Stimulated activated CD8-positive, alpha-beta memory T cell treated with anti-CD3 and anti-CD28 coated beads, Interleukin-7, amount 100 ng/mL, for 24 hours (primary cell): ENCODE results near the gene SMCR8.
"Not testable (repeated sequence)": the region's sequence is repeated elsewhere in the genome, so short reads cannot be mapped to it uniquely, and the experiment has no call there.

ENCODE experiments used
- DNase-seq: peaks from one replicate; pipeline ENCODE4 v3.0.0-alpha.2; 2020; ENCODE audit warnings: low read depth

Gene SMCR8

DNA sequence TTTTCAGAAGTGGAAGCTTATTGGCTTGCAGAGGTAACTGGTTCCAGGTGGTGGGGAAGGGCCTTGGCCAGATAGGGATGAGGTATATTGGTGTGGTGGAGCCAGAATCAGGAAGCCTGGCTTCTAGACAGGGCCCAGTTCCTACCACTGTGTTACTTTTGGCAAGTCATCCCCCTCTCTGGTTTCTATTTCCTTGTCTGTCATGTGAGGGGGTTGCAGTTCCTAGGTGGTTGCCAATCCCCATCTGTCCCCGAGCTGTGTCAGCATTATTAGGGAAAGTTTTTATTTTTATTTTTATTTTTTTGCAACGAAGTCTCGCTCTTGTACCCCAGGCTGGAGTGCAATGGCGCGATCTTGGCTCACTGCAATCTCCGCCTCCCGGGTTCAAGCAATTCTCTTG is 3.0 kb downstream of the SMCR8 start:
- no peak for DNase-seq

DNA sequence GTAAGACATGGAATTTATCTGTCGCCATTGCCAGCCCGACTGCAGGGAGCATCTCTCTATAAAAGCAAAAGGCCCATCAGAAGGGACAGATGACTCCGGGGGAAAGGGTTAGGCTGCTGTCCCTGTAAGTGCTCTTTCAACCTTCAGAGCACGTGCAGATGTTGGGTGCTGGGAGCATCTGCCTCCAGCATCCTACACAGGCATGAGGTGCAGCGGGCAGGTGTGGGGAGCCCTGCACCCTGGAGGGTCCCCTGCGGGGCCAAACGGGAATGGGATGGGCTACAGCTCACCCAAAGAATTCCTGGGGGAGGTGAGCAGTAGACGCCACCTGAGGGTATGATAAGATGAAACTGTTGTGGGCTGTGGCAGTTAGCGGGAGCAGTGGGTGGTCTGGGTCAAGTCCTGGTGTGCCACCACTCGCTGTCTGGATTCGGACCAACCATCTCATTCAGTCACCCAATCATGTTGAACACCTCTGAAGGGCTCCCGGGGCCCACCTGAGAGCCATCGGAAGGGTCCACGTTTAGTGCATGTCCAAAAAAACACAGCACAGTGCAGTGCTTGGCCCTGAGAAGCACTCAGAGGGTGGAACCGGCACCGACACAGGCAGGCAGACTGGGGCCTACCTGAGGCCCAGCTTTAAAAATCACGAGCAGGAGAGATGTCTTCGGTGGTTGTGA is 3.8 kb downstream of the SMCR8 start:
- DNase-seq: no peak

DNA sequence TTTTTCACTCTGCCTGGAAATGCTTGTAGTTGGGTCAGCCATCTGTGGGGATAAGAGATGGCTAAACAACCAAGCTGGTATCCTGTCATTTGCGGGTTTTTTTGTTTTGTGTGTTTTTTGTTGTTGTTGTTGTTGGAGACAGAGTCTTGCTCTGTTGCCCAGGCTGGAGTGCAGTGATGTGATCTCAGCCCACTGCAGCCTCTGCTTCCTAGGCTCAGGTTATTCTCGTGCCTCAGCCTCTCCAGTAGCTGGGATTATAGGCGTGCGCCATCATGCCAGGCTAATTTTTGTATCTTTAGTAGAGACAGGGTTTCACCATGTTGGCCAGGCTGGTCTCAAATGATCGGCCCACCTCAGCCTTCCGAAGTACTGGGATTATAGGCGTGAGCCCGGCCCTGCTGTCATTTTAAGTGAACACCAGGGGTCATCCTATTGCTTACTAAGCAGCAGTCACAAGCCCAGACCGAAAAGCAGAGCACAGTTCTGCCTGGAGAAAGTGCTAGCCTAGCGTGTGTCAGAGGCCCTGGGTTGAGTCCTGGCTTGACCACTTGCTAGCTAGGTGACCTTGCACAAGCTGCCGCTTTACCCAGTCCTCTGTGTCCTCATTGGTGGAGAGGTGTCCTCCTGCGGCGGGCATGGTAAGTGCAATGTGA is 4.6 kb downstream of the SMCR8 start:
- DNase-seq: no peak

DNA sequence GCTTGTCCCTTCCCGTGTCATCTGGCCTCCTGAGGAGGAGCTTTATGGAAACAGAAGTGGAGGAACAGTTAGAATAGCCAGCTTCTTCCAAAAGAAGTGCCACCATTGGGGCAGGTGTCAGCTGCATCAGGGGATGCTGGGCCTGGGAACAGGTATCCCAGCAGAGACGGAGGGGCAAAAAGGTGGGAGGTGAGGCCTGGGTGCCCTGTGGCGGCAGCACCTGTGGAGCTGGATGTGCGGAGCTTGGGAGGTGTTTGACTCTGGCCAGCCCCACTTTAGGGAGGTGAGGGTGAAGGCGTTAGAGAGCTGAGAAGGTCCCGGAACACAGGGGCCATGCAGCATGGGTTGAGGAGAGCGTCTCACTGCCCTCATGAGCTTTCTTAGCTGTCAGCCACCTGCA is 5.2 kb downstream of the SMCR8 start:
- DNase-seq: no peak

DNA sequence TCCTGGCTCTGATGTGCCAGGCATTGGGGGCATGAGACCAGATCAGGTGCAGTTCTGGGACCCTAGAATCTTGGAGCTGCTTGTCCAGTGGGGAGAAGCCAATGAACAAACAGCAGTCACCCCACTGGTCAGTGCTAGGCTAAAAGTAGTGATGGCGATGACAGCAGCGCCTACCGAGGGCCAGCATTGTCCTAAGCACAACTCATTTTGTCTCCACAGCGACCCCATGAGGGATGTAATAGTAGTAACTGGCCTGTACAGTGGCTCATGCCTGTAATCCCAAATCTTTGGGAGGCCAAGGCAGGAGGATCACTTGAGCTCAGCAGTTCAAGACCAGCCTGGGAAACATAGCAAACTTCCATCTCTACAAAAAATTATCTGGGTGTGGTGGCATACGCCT is 6.2 kb downstream of the SMCR8 start:
- DNase-seq: no peak

DNA sequence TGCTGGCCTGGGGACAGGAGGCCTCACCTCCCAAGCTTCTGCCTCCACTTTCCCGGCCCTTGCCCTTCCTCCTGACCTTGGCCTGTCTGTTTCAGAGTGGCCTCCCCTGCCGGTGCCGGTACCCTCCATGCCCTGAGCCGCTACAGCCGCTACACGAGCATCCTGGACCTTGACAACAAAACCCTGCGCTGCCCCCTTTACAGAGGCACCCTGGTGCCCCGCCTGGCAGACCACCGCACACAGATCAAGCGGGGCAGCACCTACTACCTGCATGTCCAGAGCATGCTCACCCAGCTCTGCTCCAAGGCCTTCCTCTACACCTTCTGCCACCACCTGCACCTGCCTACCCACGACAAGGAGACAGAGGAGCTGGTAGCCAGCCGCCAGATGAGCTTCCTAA is 7.4 kb downstream of the SMCR8 start:
- no peak for DNase-seq

DNA sequence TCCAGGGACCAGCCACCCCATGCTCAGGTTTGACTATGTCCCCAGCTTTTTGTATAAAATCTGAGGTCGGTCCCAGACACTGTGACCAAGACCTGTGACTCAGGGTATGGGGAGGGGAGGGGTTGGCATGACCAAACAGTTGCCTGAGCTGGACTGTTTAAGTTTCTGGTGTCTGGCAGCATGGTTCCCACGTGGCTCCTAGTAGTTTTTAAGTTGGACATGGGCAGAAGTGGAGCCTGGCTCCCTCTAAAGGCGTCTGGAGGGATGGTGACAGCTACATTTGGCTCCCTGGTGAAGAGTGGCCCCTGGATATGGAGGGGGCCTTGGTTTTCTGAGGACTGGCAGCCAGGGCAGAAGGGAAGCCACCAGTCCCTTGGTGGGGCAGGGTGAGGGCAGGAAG is 7.9 kb downstream of the SMCR8 start:
- no peak for DNase-seq

DNA sequence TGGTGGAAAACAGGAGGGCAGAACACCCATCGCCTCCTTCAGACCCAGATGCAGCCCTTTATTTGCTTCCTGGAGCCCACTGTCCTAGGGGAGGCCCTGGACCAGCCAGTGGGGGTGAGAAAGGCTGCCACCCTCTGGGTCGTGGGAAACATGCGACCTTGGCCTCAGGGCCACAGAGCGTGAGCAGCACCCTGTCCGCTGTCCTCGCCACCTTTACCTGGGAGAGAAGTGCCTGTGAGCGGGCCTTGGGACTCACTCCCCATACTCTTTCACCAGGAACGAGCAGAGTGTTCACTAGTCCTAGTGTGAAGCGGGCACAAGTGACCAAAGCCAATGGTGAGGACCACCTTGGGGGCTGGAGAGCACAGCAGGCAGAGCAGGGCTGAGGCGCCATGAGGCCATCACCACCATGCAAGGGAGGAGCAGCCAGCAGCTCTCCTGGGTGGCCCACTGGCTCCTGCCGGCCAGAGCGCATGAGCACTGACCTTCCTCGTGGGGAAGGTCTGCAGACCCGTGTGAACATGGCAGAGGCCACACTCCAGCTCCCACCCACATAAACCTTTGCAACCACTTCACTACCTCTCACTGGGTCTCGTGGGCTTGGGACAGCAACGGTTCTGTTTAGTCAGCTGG is 8.5 kb downstream of the SMCR8 start:
- DNase-seq: no peak

DNA sequence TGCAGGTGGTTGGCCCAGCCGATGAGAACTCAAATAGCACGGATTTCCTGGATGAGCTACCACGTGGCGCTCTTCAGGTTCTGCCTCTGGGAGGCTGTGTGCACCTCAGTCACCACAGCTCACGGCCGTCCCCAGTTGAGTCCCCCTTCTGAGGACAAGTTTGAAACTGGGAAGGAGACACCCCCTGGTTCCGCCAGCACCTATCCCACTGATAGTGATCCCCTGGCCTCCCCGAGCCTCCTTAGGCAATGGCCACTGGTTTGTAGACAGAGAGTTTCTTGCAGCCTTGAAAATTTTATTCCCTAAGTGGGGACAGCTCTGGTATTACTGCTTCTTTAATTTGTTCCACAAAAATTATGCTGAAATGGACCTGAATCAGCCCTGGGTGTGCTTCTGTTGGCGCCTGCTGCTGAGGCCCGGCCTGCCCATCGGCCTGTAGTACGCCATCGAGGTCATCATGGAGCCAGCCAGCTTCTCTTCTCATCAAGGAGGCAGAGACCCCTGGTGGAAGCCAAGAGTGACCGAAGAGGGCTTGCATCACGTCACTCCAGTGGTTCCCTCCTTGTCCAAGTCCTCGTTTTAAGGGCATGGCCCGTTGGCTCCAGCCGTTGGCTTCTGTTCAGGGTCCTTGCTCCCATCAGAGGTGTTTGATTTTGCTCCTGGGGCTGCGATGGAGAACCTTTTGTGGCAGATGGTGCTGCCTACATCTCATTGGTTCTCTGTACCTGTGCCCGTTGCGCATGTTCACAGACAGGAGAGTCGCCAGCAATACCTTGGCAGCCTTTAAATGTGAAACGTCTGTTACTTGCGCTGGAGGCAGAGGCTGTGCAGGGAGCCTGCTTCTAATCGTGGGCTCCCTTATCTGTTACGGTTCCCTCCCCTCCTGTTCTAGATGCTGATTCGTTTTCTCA is 9.3 kb downstream of the SMCR8 start:
- no peak for DNase-seq

DNA sequence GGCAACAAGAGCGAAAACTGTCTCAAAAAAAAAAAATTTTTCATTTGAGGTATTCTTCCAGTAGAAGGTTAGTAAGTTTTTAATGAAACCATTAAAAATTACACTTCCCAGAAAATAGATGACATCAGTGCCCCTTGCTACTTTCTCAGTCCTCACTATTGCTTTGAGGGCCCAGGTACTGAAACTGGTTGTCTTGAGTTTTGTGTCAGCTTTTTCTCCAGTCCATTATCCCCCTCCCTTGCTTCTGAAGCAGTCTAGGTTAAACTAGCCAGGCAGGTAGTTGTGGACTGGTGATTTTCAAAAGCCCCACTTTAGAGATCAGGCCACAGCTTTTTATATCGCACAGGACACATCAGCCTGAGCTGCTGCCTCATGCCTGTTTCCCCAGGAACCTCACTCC is 10.9 kb downstream of the SMCR8 start:
- no peak for DNase-seq

DNA sequence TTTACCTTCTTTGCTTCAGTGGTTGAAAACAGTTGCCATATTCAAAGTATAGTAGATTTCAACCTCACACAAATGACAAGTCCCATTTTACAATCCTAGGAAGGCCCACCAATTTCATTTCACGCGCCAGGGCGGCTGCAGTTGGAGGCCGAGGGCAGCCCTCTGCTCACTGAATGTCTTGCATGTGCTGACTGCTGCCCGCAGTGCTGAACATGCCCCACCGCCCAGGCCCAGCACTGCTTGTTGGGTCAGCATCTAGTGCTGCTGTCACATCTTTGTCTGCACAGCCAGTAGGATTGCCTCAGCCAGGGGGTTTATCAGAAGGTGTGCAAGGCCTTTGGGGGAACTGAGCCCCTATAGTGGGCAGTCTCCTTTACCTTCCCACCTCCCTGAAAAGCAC is 11.5 kb downstream of the SMCR8 start:
- no peak for DNase-seq

DNA sequence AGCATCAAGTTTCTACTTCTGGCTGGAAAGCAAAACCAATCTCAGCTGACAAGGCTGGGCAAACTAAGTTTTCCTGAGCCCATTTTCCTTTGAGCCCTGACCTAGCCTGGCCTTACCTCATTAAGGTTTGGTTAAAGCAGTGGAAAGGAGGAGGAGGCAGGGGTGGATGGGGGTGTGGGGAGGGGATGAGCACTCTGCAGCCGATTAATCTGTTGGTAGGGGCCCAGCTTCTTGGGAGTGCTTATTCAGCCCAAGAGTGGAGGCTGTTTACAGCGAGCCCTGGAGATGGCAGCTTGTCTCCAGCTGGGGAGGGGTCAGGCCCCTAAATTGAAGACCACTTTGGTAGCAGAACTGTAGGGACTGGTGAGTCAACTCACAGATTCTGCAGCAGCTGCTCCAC is 12.0 kb downstream of the SMCR8 start:
- DNase-seq: no peak

DNA sequence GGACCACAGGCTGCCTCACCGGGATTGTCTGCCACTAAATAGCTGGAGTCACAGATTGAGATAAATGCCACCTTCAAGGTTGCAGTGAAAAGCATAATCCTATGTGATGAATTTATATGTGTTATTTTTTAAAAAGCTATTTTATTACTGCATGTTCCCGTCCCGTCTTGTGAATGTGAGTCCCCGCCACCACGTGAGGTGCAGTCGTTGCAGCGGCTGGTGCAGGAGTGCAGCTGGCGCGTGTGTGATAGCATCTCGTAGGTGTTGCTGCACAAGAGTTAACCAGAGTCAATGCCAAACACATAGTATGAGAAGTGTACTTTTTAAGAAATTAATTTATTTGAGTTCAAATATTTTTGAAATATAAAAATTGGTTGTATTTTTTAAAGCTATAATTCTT is 12.5 kb downstream of the SMCR8 start:
- DNase-seq: no peak

DNA sequence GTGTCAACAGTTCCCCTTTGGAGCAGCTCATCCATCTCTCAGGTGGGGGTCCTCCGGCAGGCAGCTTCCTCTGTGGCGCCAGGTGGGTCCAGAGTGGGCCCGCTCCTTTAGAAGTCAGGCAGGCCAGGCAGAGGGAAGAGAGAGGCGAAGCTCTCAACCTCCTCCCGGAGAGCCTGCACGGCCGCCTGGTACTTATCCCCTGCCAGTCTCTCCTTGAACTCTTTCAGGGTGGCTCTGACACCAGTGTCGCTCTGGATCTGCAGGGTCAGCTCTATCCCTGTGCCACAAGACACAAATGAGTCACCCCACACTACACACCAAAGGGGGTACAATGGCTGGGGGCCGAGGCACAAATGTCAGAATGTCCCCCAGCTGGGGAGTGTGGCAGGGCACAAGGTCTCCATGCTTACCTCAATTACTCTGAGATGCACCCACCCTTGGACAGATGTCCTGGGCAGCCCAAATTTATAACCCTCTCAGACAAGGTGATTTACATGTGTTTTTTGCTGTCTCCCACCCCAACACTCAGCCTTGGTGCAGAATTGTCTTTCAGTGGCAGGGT is 13.6 kb downstream of the SMCR8 start:
- no peak for DNase-seq

DNA sequence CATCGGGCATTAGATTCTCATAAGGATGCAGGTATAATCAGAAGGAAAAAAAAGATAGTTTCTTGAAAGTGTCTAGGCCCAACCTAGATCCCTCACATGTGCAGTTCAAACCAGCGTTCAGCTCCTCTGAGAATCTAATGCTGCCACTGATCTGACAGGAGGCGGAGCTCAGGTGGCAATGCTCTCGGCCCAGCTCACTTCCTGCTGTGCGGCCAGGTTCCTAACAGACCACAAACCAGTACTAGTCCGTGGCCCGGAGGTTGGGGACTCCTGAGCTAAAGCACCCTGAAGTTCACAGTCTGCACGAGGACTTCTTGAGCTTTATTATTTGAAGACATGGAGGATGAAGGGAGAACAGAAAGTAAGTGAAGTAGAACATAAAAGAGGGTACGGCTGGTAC is 16.8 kb downstream of the SMCR8 start:
- no peak for DNase-seq

DNA sequence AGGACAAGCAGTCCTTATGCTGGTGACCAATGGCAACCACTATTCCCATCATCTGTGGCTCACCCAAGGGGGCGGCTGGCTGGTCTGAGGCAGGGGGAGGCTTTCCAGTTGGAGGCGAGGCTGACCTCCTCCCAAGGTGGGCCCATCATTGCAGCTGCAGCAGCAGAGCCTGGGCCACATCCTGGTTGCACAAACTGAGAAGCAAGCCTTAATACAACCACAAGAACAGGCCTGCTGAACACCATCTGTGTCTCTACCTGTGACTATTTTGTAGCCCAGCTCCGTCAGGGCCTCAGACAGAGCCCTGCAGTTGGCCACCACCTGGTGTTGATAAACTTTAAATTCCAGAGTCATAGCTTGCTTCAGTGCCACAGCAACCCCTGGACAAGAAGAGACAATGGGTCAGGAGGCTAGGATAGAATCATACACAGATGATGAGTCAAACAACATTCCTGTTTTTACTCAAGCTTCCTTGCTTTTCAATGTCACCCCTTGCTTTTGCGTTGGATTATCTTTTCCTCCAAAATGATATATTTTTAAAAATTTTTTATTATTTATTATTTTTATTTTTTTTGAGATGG is 17.9 kb downstream of the SMCR8 start:
- no peak for DNase-seq

DNA sequence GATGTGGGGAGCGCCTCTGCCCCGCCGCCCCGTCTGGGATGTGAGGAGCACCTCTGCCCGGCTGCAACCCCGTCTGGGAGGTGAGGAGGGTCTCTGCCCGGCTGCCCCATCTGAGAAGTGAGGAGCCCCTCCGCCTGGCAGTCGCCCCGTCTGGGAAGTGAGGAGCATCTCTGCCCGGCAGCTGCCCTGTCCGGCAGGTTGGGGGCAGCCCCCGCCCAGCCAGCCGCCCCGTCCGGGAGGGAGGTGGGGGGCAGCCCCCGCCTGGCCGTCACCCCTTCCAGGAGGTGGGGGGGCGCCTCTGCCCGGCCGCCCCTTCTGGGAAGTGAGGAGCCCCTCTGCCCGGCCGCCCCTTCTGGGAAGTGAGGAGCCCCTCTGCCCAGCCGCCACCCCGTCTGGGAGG is 23.1 kb downstream of the SMCR8 start:
- DNase-seq: not testable (repeated sequence)

DNA sequence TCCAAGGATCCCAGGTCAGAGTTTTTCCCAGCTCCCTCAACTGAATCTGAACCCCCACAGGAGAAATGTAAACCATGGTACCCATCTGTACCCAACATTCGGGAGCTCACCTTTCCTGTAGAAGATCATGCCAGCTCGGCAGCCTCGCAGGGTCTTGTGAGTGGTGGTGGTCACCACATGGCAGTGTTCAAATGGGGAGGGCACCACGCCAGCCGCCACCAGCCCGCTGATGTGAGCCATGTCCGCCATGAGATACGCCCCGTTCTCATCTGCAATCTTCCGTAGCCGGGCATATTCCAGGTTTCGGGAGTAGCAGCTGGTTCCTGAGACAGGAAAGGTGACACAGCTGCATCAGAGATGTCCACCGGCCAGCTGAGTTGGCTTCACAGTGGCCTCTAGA is 24.8 kb downstream of the SMCR8 start:
- DNase-seq: no peak

DNA sequence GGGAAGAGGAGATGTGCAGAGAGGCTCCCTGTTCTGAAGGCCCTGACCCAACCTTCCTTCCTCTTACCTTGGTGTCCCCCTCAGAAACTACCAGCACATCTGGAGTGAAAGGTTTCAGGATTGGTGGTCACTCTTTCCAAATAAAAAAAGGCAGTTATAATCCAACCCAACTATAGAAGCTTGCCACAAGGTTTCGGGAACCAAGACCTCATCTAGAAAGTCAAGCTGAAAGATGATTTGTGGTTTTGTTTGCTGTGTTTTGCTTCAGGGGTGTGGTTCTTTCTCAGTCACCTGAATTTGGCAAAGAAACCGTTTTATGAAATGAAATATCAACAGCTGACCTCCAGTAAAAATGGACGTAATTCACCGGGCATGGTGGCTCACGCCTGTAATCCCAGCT is 28.9 kb downstream of the SMCR8 start:
- no peak for DNase-seq

DNA sequence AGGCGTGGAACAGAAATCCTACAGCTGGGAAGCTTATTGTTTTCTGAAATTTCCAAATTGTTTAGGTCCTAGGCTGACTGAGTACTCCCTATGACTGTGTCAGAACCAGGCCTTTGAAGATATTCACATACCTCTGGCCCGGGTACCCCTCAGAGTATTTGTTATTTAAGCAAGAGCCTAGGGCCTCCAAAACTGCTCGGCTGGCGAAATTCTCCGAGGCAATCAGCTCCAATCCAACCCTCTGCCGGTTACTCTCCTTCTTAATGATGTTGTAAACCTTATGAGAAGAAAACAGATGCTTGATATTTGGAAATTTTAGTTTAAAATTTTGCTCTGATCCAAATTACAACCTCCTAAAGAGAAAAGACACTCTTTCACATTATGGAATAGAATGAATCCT is 38.4 kb downstream of the SMCR8 start:
- no peak for DNase-seq

DNA sequence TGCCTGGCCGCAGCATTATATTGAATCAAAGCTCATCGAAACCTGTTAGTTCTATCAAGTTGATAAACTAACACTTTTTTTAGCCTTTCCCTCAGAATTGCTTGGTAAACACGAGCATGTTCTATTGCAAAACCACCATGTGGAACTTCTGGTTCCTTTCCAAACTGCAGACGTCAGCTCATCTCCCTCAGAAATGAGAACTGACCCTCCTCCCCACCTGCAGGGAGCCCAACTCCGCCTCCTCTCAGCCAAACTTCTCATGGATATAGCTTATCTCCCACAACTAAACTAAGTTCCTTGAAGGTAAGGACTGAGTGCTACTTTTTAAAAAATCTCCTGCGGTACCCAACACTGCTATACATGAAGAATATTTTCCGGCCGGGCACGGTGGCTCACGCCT is 41.5 kb downstream of the SMCR8 start:
- DNase-seq: no peak

DNA sequence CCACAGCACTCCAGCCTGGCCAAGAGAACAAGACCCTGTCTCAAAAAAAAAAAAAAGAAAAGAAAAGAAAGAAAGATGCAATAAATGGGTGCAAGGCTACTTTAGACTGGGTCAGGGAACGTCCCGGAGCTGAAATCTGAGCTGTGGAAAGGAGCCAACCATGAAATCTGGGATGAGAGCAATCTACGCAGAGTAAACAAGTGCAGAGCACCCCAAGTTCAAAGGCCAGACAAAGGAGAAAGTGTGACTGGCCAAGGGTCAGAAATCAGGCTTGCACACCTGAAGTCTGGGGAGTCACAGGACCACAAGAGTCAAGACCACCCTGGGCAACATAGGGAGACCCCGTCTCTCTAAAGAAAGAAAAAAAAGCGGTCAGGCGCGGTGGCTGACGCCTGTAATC is 45.4 kb downstream of the SMCR8 start:
- no peak for DNase-seq
